B cell (primary cell): ENCODE measurements around the gene TMEM106C. TPM values are rescaled to one million over a fixed set of nuclear protein-coding genes. Genes with fewer than 3 reads are reported as not detected.

Experiments
- ATAC-seq: fragments of 200-7000 bp; cut with Tn5 transposase; one replicate; pipeline ENCODE4 v1.10.0; 2021; ENCODE audit warnings: low read depth, mild to moderate bottlenecking, moderate number of reproducible peaks, moderate library complexity
- CTCF ChIA-PET: fragments of 350-600 bp; sonication (Branson Sonifier 250); formaldehyde crosslinking; loops from one replicate; lab custom pipeline; 2021; ENCODE audit warnings: antibody characterized with exemption, inconsistent platforms; lab: Charles Lee
- POLR2A ChIA-PET: fragments of 350-600 bp; sonication (Branson Sonifier 250); formaldehyde crosslinking; loops from one replicate; lab custom pipeline; 2021; ENCODE audit warnings: antibody characterized with exemption; lab: Charles Lee
- DNase-seq: peaks from one replicate; pipeline ENCODE4 v3.0.0; 2013
- H2AFZ ChIP-seq: 2 replicates; pipeline ENCODE4 v1.6.1; 2012; ENCODE audit warnings: mild to moderate bottlenecking, low read depth, low read length; ENCODE audit not compliant: insufficient read depth, poor library complexity, severe bottlenecking
- H3K27ac ChIP-seq, 2 donors: 1 replicate in 1 of 2; 2 replicates in 1 of 2; pipeline ENCODE4 v1.5.1; 2012 to 2013; ENCODE audit warnings: low read length in 2 of 2, mild to moderate bottlenecking in 2 of 2, moderate library complexity in 1 of 2
- H3K27me3 ChIP-seq, 4 experiments: fragments of 200-600 bp in 1 of 4; sonication (generic) in 1 of 4; replicated peaks in 1 of 4; 1 replicate in 2 of 4; 2 replicates in 2 of 4; pipeline versions ENCODE4 v1.6.1 to v1.7.0; 2013 to 2016; ENCODE audit warnings: low read length in 3 of 4, mild to moderate bottlenecking in 2 of 4, mixed read lengths in 1 of 4, moderate library complexity in 1 of 4; ENCODE audit not compliant: insufficient read depth in 4 of 4, control insufficient read depth in 3 of 4; ENCODE audit errors: control extremely low read depth in 1 of 4
- H3K36me3 ChIP-seq, 2 experiments: replicated peaks in 1 of 2; 1 replicate in 1 of 2; 2 replicates in 1 of 2; pipeline versions ENCODE4 v1.6.1 to v1.7.1; 2013; ENCODE audit warnings: low read length in 1 of 2; ENCODE audit not compliant: insufficient read depth in 2 of 2, control insufficient read depth in 1 of 2; ENCODE audit errors: control extremely low read depth in 1 of 2, extremely low read depth in 1 of 2
- H3K4me1 ChIP-seq, 2 donors: fragments of 200-600 bp in 1 of 2; sonication (generic) in 1 of 2; 1 replicate in 1 of 2; 2 replicates in 1 of 2; pipeline versions ENCODE4 v1.5.1 to v1.6.1; 2013 to 2017; ENCODE audit warnings: low read length in 2 of 2; ENCODE audit not compliant: control insufficient read depth in 2 of 2, insufficient read depth in 2 of 2
- H3K4me2 ChIP-seq: replicated peaks from 2 replicates; pipeline ENCODE3; 2012; ENCODE audit warnings: mild to moderate bottlenecking, low read depth, low read length; ENCODE audit not compliant: poor library complexity, severe bottlenecking
- H3K4me3 ChIP-seq, 5 experiments: fragments of 200-600 bp in 1 of 5; sonication (generic) in 1 of 5; 1 replicate in 3 of 5; 2 replicates in 2 of 5; pipeline versions ENCODE4 v1.5.1 to v1.7.0; 2011 to 2016; ENCODE audit warnings: low read length in 4 of 5, mild to moderate bottlenecking in 4 of 5, low read depth in 2 of 5, control low read depth in 1 of 5, moderate library complexity in 1 of 5; ENCODE audit not compliant: insufficient read depth in 1 of 5; ENCODE audit errors: control extremely low read depth in 1 of 5, extremely low read depth in 1 of 5
- H3K79me2 ChIP-seq: fragments of 200-600 bp; sonication (generic); one replicate; pipeline ENCODE4 v1.6.0; 2016; ENCODE audit warnings: low read length; ENCODE audit not compliant: control insufficient read depth, insufficient read depth
- H3K9ac ChIP-seq: fragments of 200-600 bp; sonication (generic); 2 replicates; pipeline ENCODE4 v1.6.1; 2017; ENCODE audit warnings: mild to moderate bottlenecking, low read length, moderate library complexity
- H3K9me3 ChIP-seq, 3 donors: one replicate each; pipeline versions ENCODE4 v1.6.1 to v1.7.1; 2013; ENCODE audit warnings: low read length in 2 of 3; ENCODE audit not compliant: control insufficient read depth in 2 of 3, insufficient read depth in 1 of 3; ENCODE audit errors: control extremely low read depth in 1 of 3
- H4K20me1 ChIP-seq: 2 replicates; pipeline ENCODE4 v1.6.0; 2012; ENCODE audit warnings: mild to moderate bottlenecking, low read length; ENCODE audit not compliant: insufficient read depth, control insufficient read depth, poor library complexity, severe bottlenecking
- H3K27ac Mint-ChIP-seq: one replicate; pipeline ENCODE4 v1.8.0; 2021; ENCODE audit warnings: mixed read lengths
- H3K27me3 Mint-ChIP-seq: one replicate; pipeline ENCODE4 v1.8.0; 2021; ENCODE audit warnings: mixed read lengths
- H3K4me1 Mint-ChIP-seq: one replicate; pipeline ENCODE4 v1.8.0; 2021; ENCODE audit warnings: mixed read lengths
- H3K4me3 Mint-ChIP-seq: one replicate; pipeline ENCODE4 v1.8.0; 2021; ENCODE audit warnings: mixed read lengths
- H3K9me3 Mint-ChIP-seq: one replicate; pipeline ENCODE4 v1.8.0; 2022; ENCODE audit warnings: mixed read lengths; ENCODE audit not compliant: insufficient read depth
- EZH2 ChIP-seq: IDR thresholded peaks from 2 replicates; pipeline ENCODE4 v1.6.1; 2012; ENCODE audit warnings: borderline replicate concordance, low read depth, mild to moderate bottlenecking, moderate library complexity, low read length; ENCODE audit not compliant: insufficient read depth, poor library complexity, severe bottlenecking
- WGBS: methylation state at CpG from one replicate; pipeline ENCODE4 v1.1.5; 2013; ENCODE audit warnings: missing lambda C conversion rate; ENCODE audit not compliant: insufficient coverage; 5-methylcytosine and 5-hydroxymethylcytosine counted together
- intact Hi-C: fragments of 100-400 bp; cut with micrococcal nuclease; formaldehyde crosslinking; loops from one replicate; pipeline ENCODE4 v1.10.0; 2022
- polyA plus RNA-seq: library from polyadenylated mRNA; depleted of rRNA; stranded (reverse); fragments of >200 nt; gene quantifications from 2 replicates; pipeline ENCODE4 v1.2.3, GENCODE V29; 2012
- total RNA-seq, 2 donors: library from RNA; stranded (reverse); fragments of 120-200 nt in 1 of 2; gene quantifications; 1 replicate in 1 of 2; 2 replicates in 1 of 2; pipeline versions ENCODE4 v1.2.3 to v1.2.4, GENCODE V29; 2013 to 2022
- TF ChIP-seq, protein P1 (sequence below): fragments of 200-600 bp; IDR thresholded peaks from one replicate; pipeline ENCODE4 v1.8.0; 2022; ENCODE audit warnings: antibody characterized with exemption, mild to moderate bottlenecking

Gene TMEM106C
- total and polyA plus RNA-seq, 2 donors (not counting 1 experiment from before 2014, with no cell fraction given): 37.5 to 44.2 TPM

DNA sequence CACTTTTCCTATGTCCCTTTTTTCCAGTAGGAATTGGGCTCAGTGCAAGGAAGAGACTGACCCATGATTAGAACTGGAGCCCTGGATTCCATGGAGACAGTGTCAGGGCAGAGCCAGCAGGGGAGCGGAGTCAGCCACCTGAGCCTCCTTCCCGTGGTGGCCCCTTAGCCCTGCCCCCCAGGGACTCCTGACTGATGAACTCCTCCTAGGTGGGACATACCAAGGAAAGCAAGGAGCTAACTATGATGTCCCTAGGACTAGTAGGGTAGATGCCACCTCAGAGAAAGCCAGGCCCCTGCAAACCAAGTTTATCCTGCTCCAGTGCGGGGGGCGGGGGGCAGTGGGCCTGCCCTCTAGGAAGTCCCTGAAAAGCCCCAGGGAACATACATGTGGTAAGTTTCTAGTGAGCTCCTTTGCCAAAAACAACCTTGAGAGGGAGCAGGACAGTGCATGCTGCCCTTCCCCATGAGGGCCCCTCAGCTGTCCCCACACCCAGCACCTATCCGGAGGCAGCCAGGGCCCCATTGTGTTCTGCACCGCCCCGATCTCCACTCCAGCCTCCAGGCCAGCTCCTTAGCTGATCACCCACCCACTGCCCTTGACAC, 47.1 kb downstream of the TMEM106C start:
- Mint-ChIP-seq H3K27me3 (peaks cover 71% of the 10 kb centered on the region), H3K9me3 (no peaks in the 10 kb centered on the region), H3K27ac (no peak overlapping the region), H3K4me3 (no peak overlapping the region), H3K4me1 (peaks cover under 1% of the 10 kb centered on the region)
- no peak overlapping the region for H3K27ac ChIP-seq
- peaks cover 2 to 40% (median 24%) of the 10 kb centered on the region in 4 experiments for H3K27me3 ChIP-seq
- H3K4me3 ChIP-seq: no peak overlapping the region
- ATAC-seq (no peak), DNase-seq (no peak)
- TF ChIP-seq, protein P1, sequence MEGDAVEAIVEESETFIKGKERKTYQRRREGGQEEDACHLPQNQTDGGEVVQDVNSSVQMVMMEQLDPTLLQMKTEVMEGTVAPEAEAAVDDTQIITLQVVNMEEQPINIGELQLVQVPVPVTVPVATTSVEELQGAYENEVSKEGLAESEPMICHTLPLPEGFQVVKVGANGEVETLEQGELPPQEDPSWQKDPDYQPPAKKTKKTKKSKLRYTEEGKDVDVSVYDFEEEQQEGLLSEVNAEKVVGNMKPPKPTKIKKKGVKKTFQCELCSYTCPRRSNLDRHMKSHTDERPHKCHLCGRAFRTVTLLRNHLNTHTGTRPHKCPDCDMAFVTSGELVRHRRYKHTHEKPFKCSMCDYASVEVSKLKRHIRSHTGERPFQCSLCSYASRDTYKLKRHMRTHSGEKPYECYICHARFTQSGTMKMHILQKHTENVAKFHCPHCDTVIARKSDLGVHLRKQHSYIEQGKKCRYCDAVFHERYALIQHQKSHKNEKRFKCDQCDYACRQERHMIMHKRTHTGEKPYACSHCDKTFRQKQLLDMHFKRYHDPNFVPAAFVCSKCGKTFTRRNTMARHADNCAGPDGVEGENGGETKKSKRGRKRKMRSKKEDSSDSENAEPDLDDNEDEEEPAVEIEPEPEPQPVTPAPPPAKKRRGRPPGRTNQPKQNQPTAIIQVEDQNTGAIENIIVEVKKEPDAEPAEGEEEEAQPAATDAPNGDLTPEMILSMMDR: no peak
- TF ChIP-seq EZH2: no peak
- peaks cover 0 to 2% (median 0%) of the 10 kb centered on the region in 3 donors for H3K9me3 ChIP-seq
- H3K4me2 ChIP-seq: no peak overlapping the region
- no peak overlapping the region for H2AFZ ChIP-seq
- no peaks in the 10 kb centered on the region for H3K36me3 ChIP-seq
- no peaks in the 10 kb centered on the region for H4K20me1 ChIP-seq
- peaks cover under 1 to 6% of the 10 kb centered on the region in 2 donors for H3K4me1 ChIP-seq
- H3K79me2 ChIP-seq: no peaks in the 10 kb centered on the region
- no peak overlapping the region for H3K9ac ChIP-seq
- POLR2A ChIA-PET: no interaction called here
- 80% methylated on average over 7 of the region's 7 CpGs for WGBS
- CTCF ChIA-PET: no interaction called here
- intact Hi-C loops: no loop called here

DNA sequence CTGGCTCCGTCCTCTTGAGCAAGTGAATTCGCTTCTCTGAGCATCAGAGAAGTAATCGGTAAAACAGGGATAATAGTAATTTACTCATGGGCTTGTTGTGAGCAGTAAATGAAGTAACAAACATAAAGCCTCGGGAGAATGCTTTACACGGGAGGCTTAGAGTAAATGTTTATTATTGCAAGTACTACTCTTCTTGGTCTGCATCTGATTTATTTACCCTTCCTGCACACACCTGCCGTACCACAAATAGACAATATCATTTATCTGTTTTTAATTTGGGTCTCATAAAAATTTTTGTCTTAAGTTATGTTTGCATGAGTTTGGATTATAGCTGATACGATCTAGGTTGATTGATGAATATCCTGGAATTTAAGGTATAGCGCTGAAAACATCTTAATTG, 48.7 kb downstream of the TMEM106C start:
- ATAC-seq: no peak

More for the DNA sequence above, 48.7 kb downstream of the TMEM106C start:
- Histone ChIP-seq H3K4me2 (no peak overlapping the region), H2AFZ (no peak overlapping the region), H3K27ac (no peak overlapping the region), H3K9ac (no peak overlapping the region), H3K27me3 (peaks cover under 1 to 30% (median 12%) of the 10 kb centered on the region in 4 experiments), H3K79me2 (no peaks in the 10 kb centered on the region), H3K4me3 (no peak overlapping the region), H3K36me3 (no peaks in the 10 kb centered on the region), H4K20me1 (no peaks in the 10 kb centered on the region), H3K9me3 (no peaks in the 10 kb centered on the region), H3K4me1 (no peaks in the 10 kb centered on the region)
- POLR2A ChIA-PET: no interaction called here
- no peak for TF ChIP-seq EZH2
- TF ChIP-seq, protein P1: no peak
- H3K27me3 Mint-ChIP-seq: peaks cover 67% of the 10 kb centered on the region
- no peak overlapping the region for H3K4me3 Mint-ChIP-seq
- intact Hi-C loops: no loop called here
- no peak overlapping the region for H3K27ac Mint-ChIP-seq
- WGBS: 100% methylated on average over 2 of the region's 8 CpGs
- CTCF ChIA-PET: no interaction called here
- DNase-seq: no peak
- H3K4me1 Mint-ChIP-seq: no peaks in the 10 kb centered on the region
- no peaks in the 10 kb centered on the region for H3K9me3 Mint-ChIP-seq
